IPS DF 4.7 (cell line): Measurements from ENCODE around the gene DNAJA1.
"Not testable (repeated sequence)": the region's sequence is repeated elsewhere in the genome, so short reads cannot be mapped to it uniquely, and the experiment has no call there.

Experiments used
- DNase-seq: peaks from one replicate; pipeline ENCODE4 v3.0.0-alpha.2; 2013; ENCODE audit warnings: low spot score; ENCODE audit errors: extremely low read depth

Gene DNAJA1

DNA sequence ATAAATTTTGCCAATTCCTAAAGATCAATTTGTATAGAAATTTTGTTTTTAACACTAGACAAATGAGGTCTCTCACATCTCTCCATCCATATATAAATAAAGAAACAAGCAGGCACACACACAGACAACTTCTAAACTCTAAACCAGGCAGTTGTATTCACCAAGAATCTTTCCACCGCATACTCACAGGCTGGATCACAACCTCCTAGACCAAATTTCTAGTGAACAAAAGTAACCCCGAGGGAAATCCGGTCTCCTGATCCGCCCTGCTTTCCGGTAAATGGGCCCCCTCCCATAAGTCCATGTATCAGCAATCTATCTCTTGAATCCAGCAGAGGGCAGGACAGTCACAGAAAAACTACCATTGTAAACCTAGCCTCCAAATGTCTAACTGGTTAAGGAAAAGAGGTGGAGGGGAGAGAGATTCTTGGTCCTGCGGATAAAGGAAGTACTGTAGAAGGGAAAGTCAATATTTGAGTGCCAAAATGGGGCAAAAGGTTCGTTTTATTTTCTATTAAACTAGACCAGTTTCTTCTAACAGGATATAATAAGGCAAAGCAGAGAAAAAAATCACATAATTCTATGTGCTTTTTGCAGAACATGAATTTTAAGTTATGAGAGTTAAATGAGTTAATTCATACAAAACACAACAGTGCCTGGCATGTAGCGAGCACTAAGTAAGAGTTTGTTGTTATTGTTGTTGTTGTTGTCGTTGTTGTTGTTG, 56.2 kb downstream of the DNAJA1 start:
- peak; percentile 86 for DNase-seq

DNA sequence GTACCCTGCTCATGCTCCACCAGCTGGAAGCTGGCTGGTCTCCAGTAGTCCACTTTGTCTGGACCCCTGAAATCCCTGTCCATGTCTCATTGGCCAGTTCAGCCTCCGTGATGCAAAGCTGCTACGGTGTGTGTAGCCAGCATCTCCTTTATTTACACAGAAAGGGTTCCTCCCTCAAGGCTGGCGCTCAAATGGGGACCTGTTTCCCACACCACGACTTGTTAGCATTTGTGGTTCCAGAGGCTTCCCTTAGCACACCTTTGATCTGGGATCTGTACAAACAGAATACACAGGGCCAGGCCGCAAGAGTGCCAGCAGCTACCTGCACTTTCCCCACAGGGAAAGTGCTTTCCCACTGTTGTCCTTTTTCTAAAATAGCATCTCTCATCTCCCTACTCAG, 57.1 kb downstream of the DNAJA1 start:
- no peak for DNase-seq

- no peak for DNase-seq
Measured at GRCh38 chr9:33082538-33083326, 57.7 kb downstream of the DNAJA1 start.

- DNase-seq: not testable (repeated sequence)
Measured at GRCh38 chr9:33085672-33086071, 60.6 kb downstream of the DNAJA1 start.
